Activated CD8-positive, alpha-beta memory T cell treated with anti-CD3 and anti-CD28 coated beads, Interleukin-2, amount 50 U/mL, for 48 hours (primary cell): Measurements from ENCODE around the gene TUBB.
A peak's percentile ranks its signal among the peaks of the same experiment; 100 is the strongest.
"Not testable (repeated sequence)": the region's sequence is repeated elsewhere in the genome, so short reads cannot be mapped to it uniquely, and the experiment has no call there.

Source experiments
- DNase-seq: peaks from one replicate; pipeline ENCODE4 v3.0.0-alpha.2; 2020

The TUBB gene

GRCh38 chr6:30741789-30742315 lies 21.7 kb downstream of the TUBB start:
- DNase-seq: no peak

- peak; percentile 100 for DNase-seq
These were observed 22.4 kb downstream of the TUBB start, which contains the start of gene FLOT1 for GRCh38 chr6:30742316-30743098. TSS of gene FLOT1 (minus strand) at chr6:30742687. CDS start at chr6:30742189, 498 bp downstream.

GRCh38 chr6:30743099-30744053 lies 23.2 kb downstream of the TUBB start:
- DNase-seq: peak; percentile 82

- DNase-seq: peak; percentile 96
These were observed 24.1 kb downstream of the TUBB start, which contains the start of gene IER3 for GRCh38 chr6:30744054-30744805. TSS of gene IER3 (minus strand) at chr6:30744547. CDS start at chr6:30744518, 29 bp downstream.

DNA sequence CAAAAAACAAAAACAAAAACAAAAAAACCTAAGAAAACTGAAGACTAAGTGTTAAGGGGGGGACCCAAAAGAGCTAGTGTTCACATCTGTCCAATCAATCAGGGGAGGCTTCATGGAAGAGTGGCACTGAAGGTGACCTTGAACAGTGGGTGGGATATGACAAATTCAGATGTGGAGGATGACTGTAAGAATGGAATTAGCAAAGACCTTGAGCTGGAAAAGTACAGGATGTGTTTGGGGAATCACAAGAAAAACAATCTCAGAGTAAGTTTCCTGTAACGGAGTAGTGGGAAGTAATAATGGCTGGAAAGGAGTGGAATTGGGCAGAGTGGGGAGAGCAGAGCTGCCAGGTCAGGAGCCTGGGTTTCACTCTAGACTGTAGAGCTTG lies 27.1 kb downstream of the TUBB start:
- DNase-seq: no peak

GRCh38 chr6:30747902-30748769 lies 28.0 kb downstream of the TUBB start:
- no peak for DNase-seq

- no peak for DNase-seq
These were observed 28.8 kb downstream of the TUBB start for GRCh38 chr6:30748851-30749540.

DNA sequence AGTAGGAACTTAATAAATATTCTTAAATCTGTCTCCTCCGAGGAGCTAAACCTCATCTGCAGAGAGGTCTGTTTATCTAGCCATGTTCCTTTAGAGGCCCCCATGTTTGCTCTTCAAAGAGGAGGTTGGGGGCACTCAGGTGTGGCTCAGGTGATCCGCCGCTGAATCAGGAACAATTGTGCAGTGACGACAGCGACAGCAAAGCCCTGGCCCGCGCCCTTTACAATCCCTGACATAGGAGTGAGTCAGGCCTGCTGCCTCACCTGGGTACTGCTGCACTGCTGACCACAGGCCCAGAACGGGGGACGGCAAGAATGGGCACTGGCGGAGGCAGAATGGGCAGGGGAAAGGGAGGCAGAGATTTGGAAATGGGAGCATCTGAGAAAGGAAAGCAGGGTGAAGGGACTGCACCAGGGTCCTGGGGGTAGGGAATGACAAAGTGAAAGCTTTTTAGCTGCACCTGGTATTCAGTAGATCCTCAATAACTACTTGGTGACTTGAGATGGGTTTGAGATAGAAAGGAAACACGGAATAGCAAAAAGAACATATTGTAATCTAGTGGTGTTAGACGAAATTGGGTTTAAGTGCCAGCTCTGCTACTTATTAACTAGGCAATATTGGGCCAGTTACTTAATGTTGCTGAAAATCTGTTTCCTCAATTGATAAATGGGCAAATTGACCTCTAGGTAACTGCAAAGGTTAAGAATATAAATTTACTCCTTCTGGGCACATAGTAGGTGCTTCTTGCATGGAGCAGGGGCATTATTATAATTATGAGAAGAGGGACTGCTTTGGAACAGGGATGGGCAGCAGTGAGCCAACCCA lies 29.6 kb downstream of the TUBB start:
- no peak for DNase-seq

GRCh38 chr6:30750379-30750668 lies 30.2 kb downstream of the TUBB start:
- no peak for DNase-seq

DNA sequence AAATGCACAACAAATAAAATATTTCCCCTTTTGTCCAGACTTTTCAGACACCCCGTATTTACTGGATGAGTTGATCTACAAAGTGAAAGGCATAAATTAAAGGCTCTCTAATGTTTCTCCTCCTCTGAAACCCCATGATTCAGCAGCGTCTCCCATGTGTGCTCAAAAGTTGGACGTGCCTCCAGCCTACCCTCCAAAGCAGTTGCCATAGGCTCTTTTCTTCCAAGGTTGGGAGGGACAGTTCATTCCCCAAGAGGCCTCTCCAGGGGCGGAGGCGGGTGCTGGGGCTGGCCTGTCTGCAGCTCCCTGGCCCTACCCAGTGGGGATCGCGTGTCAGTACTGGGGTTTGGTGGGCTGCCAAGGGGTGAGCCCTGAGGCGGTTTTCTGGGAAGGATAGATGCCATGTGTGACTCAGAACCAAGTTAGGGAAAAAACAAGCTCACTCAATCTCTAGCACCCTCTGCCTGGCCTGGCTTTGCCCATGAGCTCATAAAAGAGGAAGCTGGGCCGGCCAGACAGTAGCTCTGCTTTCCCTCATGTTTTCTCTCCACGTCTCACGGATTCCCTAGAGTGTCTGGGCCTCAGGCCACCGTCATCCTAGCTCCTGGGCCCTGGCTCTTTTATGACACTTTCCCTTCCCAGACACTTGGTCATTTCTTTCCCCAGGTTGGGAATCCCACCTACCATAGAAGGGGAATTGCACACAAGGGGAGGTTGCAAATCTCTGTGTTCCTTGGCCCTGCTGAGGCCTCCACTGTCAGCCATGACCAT lies 32.2 kb downstream of the TUBB start:
- no peak for DNase-seq

DNA sequence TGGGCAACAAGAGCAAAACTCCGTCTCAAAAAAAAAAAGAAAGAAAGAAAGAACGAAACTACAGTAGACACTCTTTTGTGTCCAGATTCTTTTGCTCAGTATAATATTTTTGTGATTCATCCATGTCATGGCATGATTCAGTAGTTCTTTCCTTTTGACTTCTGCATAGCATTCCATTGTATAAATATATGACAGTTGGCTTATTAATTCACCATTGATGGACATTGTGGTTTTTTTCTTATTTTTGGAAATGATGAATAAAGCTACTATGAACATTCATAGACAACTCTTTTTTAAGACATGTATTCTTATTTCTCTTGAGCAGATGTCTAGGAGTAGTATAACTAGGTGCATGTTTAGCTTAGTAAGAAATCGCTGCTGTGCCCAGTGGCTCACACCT lies 34.5 kb downstream of the TUBB start:
- no peak for DNase-seq

DNA sequence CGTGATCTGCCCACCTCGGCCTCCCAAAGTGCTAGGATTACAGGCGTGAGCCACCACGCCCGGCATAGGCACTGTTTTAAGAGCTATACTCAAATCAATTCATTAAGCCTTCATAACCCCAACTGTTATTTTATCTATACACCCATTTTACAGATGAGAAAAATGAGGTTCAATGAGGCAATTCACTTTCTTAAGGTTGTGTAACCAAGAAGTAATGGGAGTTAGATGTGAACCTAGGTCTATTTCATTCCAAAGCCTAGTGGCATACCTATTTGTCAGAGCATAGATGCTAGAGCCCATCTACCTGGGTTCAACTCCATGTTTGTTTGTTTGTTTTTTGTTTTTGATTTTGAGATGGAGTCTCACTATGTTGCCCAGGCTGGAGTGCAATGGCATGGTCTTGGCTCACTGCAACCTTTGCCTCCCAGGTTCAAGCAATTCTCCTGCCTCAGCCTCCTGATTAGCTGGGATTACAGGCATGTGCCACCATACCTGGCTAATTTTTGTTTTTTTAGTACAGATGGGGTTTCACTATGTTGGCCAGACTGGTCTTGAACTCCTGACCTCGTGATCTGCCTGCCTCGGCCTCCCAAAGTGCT lies 36.4 kb downstream of the TUBB start:
- DNase-seq: not testable (repeated sequence)

DNA sequence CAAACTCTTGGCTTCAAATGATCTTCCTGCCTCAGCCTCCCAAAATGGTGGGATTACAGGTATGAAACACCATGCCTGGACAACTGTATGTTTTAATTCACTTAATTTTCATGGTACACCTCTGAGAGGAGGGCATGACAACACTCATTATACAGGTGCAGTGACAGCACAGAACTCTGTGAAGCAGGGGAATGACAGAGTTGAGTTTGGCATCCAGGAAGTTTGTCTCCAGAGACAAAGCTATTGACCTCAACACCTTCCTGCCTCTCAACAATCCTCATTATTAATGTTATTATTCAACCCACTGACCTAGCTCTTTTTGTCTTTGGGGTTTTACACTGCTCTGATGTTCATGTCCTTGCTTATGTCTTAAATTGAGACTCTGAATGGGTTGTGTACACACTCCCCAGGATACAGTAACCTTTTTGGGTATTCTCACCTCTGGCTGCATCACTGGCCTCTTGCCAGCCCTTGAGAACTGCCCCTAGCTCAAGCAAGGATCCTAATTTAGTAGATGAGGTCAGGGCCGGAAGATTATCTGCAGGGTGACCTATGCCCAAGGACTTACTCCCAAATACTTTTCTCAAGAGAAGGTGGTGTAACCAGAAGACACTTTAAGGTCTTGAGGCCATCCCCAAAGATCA lies 37.2 kb downstream of the TUBB start:
- DNase-seq: no peak

DNA sequence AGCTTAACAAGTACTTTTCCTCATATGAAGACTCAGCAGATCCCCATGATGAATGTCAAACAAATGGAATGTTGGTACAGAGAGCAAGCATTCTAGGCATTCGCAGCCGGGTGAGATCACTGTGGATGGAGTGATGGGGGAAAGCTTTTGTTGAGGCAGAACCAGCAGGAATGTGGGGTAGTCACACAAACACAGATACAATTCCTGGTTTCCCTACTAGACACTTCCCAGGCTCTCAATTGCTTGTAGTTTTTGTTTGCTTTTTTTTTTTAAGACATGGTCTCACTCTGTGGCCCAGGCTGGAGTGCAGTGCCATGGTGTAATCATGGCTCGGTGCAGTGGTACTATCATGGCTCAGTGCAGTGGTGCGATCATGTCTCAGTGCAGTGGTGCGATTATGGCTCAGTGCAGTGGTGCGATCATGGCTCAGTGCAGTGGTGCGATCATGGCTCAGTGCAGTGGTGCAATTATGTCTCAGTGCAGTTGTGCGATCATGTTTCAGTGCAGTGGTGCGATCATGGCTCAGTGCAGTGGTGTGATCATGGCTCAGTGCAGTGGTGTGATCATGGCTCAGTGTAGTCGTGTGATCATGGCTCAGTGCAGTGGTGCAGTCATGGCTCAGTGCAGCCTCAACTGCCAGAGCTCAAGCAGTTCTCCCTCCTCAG lies 39.6 kb downstream of the TUBB start:
- DNase-seq: no peak

- no peak for DNase-seq
These were observed 40.4 kb downstream of the TUBB start for GRCh38 chr6:30760549-30760948.

- no peak for DNase-seq
These were observed 41.8 kb downstream of the TUBB start for GRCh38 chr6:30761791-30762429.

GRCh38 chr6:30763155-30763617 lies 43.0 kb downstream of the TUBB start:
- no peak for DNase-seq
